GM19239 (cell line): ENCODE data around the gene MAP2K6.

Source experiments
- DNase-seq: peaks from one replicate; pipeline ENCODE4 v3.0.0; 2011; ENCODE audit warnings: low spot score; ENCODE audit not compliant: insufficient read length
- FAIRE-seq: peaks from 2 replicates; lab custom pipeline; 2011; peaks lifted over from hg19 to GRCh38; lab: Jason Lieb, UNC

The MAP2K6 gene

GRCh38 chr17:69424287-69425041 is 10.0 kb downstream of the MAP2K6 start:
- FAIRE-seq, result no peak
- no peak for DNase-seq

DNA sequence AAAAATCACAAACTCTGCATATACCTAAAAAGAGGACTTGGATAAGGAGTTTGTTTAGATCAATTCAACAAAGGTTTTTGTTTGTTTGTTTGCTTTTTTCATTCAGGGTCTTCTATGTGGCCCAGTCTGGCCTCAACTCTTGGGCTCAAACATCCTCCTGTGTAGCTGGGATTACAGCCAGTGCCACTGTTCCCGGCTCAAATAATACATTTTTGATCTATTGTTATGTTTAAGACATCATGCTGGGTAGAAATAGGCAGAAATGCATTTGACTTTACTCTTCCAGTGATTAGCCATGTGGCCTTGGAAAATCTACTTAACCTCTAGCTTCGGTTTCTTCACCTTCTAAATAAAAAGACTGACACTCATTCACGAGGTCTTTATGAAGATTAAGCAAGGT is 11.5 kb downstream of the MAP2K6 start:
- no peak for FAIRE-seq
- DNase-seq, result no peak

DNA sequence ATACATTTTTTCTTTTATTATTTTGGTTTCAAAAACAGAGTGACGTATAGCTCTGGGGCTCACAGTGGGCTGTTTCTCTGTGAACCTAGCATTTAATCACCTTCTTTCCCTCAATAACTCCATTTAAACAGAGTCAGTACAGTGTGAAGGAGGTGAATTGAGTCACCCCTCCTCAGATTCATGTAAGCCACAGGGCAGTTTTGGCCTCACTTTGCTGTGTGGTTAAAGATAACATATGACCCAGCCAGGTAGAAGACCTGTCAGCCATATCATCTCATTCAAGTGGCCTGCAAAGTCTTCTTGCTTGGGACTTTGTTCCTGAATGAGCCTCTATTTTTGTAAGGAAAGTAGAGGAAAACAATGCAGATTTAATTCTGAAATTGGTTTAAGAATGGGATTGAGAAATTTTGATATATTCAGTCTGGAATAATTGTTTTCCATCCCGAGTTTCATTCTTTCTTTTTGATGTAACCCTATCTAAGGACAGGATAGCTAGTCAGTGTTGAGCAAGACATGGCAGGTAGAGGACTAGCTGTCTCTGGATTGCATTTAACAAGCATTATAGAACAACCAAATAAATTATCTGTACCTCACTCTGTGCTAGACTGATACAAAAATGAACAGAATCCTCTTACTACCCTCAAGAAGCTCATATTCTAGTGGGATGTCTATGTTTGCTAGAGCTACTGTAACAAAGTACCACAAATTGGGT is 13.1 kb downstream of the MAP2K6 start:
- FAIRE-seq (no peak), DNase-seq (no peak)

GRCh38 chr17:69428252-69428980 is 13.9 kb downstream of the MAP2K6 start:
- DNase-seq (no peak), FAIRE-seq (no peak)

DNA sequence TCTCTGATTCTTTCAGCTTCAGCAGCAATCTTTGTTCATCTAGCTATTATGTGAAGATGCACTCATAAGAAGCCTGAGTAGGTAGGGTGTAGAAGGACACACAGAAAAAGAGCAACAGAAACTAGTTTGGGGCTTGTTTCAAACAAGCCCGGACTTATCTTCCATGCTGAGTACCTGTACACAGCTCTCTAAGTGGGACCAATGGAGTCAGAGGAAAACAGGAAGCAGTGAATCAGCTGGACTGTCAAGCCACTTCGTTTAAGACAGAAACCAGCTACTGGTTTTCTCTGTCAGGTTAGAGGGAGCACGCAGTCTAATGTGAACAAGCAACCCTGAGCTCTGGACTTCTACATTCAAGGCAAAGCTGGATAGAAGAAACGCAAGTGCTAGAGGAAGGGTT is 16.0 kb downstream of the MAP2K6 start:
- FAIRE-seq (no peak), DNase-seq (no peak)

GRCh38 chr17:69431835-69432234 is 17.3 kb downstream of the MAP2K6 start:
- DNase-seq, result no peak
- FAIRE-seq, result no peak

GRCh38 chr17:69433093-69433492 is 18.6 kb downstream of the MAP2K6 start:
- FAIRE-seq (no peak), DNase-seq (no peak)

GRCh38 chr17:69434164-69434579 is 19.7 kb downstream of the MAP2K6 start:
- no peak for FAIRE-seq
- no peak for DNase-seq

- DNase-seq, result no peak
- no peak for FAIRE-seq
Measured at GRCh38 chr17:69435971-69436696, 21.6 kb downstream of the MAP2K6 start.

DNA sequence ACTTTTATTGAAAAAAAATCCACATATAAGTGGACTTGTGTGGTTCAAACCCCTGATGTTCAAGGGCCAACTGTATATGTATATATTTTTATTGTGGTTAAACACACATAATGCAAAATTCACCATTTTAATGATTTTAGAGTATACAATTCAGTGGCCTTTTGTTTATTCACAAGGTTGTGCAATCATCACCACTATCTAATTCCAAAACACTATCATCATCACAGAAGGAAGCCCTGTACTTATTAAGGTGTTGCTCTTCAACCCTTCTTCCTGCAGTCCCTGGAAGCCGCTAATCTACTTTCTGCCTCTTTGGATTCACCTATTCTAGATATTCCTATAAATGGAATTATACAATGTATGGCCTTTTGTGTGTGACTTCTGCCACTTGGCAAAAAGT is 23.0 kb downstream of the MAP2K6 start:
- FAIRE-seq, result no peak
- no peak for DNase-seq

- FAIRE-seq (no peak), DNase-seq (no peak)
Measured at GRCh38 chr17:69438776-69439175, 24.3 kb downstream of the MAP2K6 start.

DNA sequence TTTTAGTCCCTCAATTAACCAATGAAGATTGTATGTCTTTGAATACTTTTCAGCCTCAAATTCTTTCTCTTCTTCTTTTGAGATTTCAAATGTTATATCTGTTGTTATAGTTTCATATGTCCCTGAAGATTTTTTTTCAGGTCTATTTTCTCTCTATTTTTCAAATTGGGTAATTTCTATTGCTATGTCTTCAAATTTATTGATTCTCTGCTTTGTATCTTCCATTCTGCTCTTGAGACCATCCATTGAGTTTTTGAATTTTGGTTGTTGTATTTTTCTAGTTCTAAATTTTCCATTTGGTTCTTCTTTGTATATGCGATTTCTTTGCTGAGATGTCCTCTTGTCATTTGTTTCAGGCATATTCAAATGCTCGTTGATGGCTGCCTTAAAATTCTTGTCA is 26.7 kb downstream of the MAP2K6 start:
- DNase-seq (no peak), FAIRE-seq (no peak)

DNA sequence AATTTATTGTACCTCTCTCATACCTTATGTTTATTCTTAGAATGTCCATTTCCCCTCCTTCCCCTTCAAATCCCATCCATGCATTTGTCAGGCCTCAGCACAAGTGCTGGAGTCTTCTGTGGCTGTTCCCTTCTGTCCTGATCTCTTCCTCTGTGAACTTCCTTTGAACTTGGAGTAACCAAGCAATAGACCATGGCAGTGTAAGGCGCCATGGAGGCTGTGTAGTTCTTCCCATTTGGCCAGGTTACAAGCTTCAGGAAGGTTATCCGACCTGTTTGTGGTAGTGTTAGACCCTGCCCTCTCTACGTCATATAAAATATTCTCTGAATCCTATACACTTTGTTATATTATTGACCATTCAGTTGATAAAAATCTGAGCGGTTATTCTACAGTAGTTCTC is 28.6 kb downstream of the MAP2K6 start:
- FAIRE-seq (no peak), DNase-seq (no peak)

DNA sequence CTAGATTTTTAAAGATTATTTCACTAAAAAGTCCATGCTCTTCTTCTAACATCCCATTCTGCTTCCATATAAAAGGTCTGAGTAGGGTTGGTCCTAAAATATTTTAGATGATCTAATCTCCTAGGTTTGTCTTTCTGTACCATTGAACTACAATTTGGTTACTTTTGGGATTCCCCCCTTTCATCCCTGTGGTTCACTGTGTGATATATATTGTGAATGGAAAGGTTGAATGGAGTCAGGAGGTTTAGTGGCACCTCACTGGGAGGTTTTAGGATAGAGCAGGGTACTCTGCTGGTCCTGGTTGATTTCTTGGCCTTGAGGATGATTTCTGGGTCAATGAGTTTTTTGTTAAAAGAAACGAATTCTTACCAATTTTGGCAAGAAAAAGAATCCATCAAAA is 29.5 kb downstream of the MAP2K6 start:
- no peak for FAIRE-seq
- no peak for DNase-seq

DNA sequence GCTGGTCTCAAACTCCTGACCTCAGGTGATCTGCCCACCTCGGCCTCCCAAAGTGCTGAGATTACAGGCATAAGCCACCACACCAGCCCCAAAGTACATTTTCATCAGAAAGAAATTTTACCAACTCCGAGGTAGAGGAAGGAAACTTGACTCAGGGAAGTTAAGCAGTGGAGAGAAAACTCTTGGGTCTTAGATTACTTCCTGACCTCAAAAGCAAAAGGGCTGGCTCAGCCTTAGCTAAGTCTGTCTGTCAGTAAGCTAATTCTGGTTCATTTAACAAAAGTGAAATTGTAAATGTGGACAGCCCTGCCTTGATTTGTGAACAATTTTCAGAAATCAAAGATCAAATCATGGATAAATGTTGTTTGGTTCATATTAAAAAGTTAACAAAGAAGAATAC is 30.6 kb downstream of the MAP2K6 start:
- DNase-seq, result no peak
- no peak for FAIRE-seq

- DNase-seq (no peak), FAIRE-seq (no peak)
Measured at GRCh38 chr17:69447726-69448125, 33.2 kb downstream of the MAP2K6 start.

- no peak for FAIRE-seq
Measured at GRCh38 chr17:69448431-69449102, 34.1 kb downstream of the MAP2K6 start.

GRCh38 chr17:69450131-69450530 is 35.6 kb downstream of the MAP2K6 start:
- DNase-seq (no peak), FAIRE-seq (no peak)

More at GRCh38 chr17:69448431-69449102, 34.1 kb downstream of the MAP2K6 start:
- no peak for DNase-seq

GRCh38 chr17:69450918-69451317 is 36.4 kb downstream of the MAP2K6 start:
- no peak for FAIRE-seq
- no peak for DNase-seq
